OCI-LY1 (cell line): ENCODE results near the gene NLRC3.

ENCODE experiments used
- H2AFZ ChIP-seq: fragments of 200-600 bp; sonication (generic), shearing (Covaris generic); 2 replicates; pipeline ENCODE4 v1.6.0; 2014; ENCODE audit warnings: antibody characterized with exemption, mild to moderate bottlenecking, low read length
- H3F3A ChIP-seq: fragments of 200-600 bp; sonication (generic), shearing (Covaris generic); 2 replicates; pipeline ENCODE4 v1.6.0; 2014; ENCODE audit warnings: mild to moderate bottlenecking, antibody characterized with exemption, low read length, moderate library complexity; ENCODE audit not compliant: insufficient read depth
- H3K27ac ChIP-seq: fragments of 200-600 bp; sonication (generic); 2 replicates; pipeline ENCODE4 v1.5.1; 2014; ENCODE audit warnings: low read length, mixed run types, mild to moderate bottlenecking, low read depth; ENCODE audit not compliant: poor library complexity, severe bottlenecking
- H3K27me3 ChIP-seq: fragments of 200-600 bp; sonication (generic); 2 replicates; pipeline ENCODE4 v1.6.0; 2014; ENCODE audit warnings: antibody characterized with exemption, mild to moderate bottlenecking, low read length, moderate library complexity; ENCODE audit not compliant: insufficient read depth
- H3K36me3 ChIP-seq: fragments of 200-600 bp; sonication (generic); 2 replicates; pipeline ENCODE4 v1.6.1; 2014; ENCODE audit warnings: mild to moderate bottlenecking, antibody characterized with exemption, low read length, moderate library complexity, mixed read lengths; ENCODE audit not compliant: insufficient read depth
- H3K4me1 ChIP-seq: fragments of 200-600 bp; sonication (generic); 2 replicates; pipeline ENCODE4 v1.5.1; 2014; ENCODE audit warnings: mild to moderate bottlenecking, low read length, moderate library complexity; ENCODE audit not compliant: insufficient read depth, severe bottlenecking
- H3K4me2 ChIP-seq: fragments of 200-600 bp; sonication (generic), shearing (Covaris generic); 2 replicates; pipeline ENCODE4 v1.6.1; 2014; ENCODE audit warnings: low read length
- H3K4me3 ChIP-seq: fragments of 200-600 bp; sonication (generic); 2 replicates; pipeline ENCODE4 v1.5.1; 2014; ENCODE audit warnings: low read length, low read depth, mild to moderate bottlenecking, mixed read lengths; ENCODE audit not compliant: poor library complexity, severe bottlenecking
- H3K79me2 ChIP-seq: fragments of 200-600 bp; shearing (Covaris generic); 2 replicates; pipeline ENCODE4 v1.6.1; 2016; ENCODE audit warnings: mixed run types, low read length, mixed read lengths; ENCODE audit not compliant: insufficient read depth
- H3K9ac ChIP-seq: fragments of 200-600 bp; sonication (generic), shearing (Covaris generic); 2 replicates; pipeline ENCODE4 v1.6.1; 2014; ENCODE audit warnings: mild to moderate bottlenecking, low read length, mixed read lengths
- H3K9me2 ChIP-seq: fragments of 200-600 bp; sonication (generic), shearing (Covaris generic); 2 replicates; pipeline ENCODE4 v1.6.1; 2014; ENCODE audit warnings: low read depth, mild to moderate bottlenecking, low read length, mixed read lengths
- H3K9me3 ChIP-seq: fragments of 200-600 bp; shearing (Covaris generic); 2 replicates; pipeline ENCODE4 v1.6.1; 2014; ENCODE audit warnings: low read length, mixed read lengths
- H4K20me1 ChIP-seq: fragments of 200-600 bp; sonication (generic), shearing (Covaris generic); 2 replicates; pipeline ENCODE4 v1.6.0; 2016; ENCODE audit warnings: mild to moderate bottlenecking, low read length; ENCODE audit not compliant: insufficient read depth
- CTCF ChIP-seq: fragments of 200-600 bp; sonication (generic), shearing (Covaris generic); IDR thresholded peaks from 2 replicates; pipeline ENCODE4 v1.5.1; 2017; ENCODE audit warnings: mild to moderate bottlenecking, antibody characterized with exemption, low read length, moderate library complexity, mixed read lengths
- EZH2 ChIP-seq: fragments of 200-600 bp; sonication (generic), shearing (Covaris generic); IDR thresholded peaks from 2 replicates; pipeline ENCODE4 v1.8.0; 2017; ENCODE audit warnings: borderline replicate concordance, mixed run types, mild to moderate bottlenecking, antibody characterized with exemption, low read length, moderate library complexity, mixed read lengths

The NLRC3 gene

GRCh38 chr16:3564130-3564888 is 12.9 kb downstream of the NLRC3 start:
- Histone ChIP-seq H3K4me2 (no peak overlapping the region), H3F3A (no peaks in the 10 kb centered on the region), H3K79me2 (no peaks in the 10 kb centered on the region), H3K9ac (no peak overlapping the region), H3K27ac (no peak overlapping the region), H3K27me3 (no peaks in the 10 kb centered on the region), H3K4me3 (no peak overlapping the region), H2AFZ (no peak overlapping the region), H3K36me3 (peaks cover 17% of the 10 kb centered on the region; the same call in 1 of the 2 replicates), H3K4me1 (no peaks in the 10 kb centered on the region), H4K20me1 (no peaks in the 10 kb centered on the region), H3K9me3 (no peaks in the 10 kb centered on the region), H3K9me2 (no peaks in the 10 kb centered on the region)
- no peak for TF ChIP-seq EZH2
- TF ChIP-seq CTCF = no peak

DNA sequence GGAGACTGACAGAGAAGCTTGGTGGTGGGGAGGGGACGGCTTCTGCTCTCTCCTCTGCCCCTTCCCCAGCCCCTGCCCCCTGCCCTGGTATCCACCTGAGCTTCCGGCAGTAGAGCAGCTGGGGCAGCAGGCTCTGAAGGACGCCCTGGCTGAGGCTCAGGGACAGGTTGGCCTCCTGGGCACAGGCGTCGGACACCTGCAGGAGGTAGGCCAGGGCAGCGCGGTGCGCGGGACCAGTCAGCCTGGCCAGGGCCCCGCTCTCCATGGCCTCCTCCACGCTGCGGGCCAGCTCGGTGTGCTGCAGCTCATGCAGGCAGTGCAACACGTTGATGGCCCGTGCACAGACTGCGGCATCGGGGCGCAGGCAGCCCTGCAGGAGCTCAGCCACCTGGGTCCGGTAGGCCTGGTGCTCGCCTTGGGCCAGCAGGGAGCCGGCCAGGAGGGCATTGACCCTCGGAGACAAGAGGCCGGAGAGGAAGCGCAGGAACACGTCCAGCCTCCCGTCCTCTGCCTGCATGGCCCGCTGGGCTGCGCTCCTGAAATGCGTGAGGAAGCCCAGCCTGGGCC is 14.2 kb downstream of the NLRC3 start:
- H3K9me3 ChIP-seq = no peaks in the 10 kb centered on the region
- peaks cover 17% of the 10 kb centered on the region; the same call in 1 of the 2 replicates for H3K36me3 ChIP-seq
- H3K4me1 ChIP-seq = no peaks in the 10 kb centered on the region
- H2AFZ ChIP-seq = no peak overlapping the region
- H3K4me2 ChIP-seq = no peak overlapping the region
- H3K79me2 ChIP-seq = no peaks in the 10 kb centered on the region
- H3K9ac ChIP-seq = no peak overlapping the region
- H3F3A ChIP-seq = no peaks in the 10 kb centered on the region
- no peak overlapping the region for H3K4me3 ChIP-seq
- H3K27me3 ChIP-seq = no peaks in the 10 kb centered on the region
- H4K20me1 ChIP-seq = no peaks in the 10 kb centered on the region
- H3K9me2 ChIP-seq = no peaks in the 10 kb centered on the region
- no peak overlapping the region for H3K27ac ChIP-seq
- TF ChIP-seq EZH2 = no peak
- no peak for TF ChIP-seq CTCF

DNA sequence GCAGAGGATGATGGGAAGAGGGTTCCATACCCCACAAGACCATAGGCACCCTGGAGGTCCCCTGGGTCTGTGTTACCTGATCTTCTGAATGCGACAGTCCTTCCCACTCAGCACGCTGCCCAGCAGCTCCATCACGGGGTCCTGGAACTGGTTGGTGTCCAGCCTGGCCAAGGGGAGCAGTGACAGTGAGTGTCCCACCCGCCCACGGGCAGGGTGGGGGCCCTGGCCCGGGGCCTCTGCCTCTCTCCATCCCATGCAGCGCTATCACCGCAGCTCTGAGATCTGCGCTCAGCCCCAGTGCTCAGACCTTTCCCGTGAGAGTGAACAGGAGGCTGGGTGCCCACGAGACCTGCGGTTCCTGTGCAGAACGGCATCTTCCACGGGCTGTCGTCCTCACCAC is 15.6 kb downstream of the NLRC3 start:
- H3K27me3 ChIP-seq = no peaks in the 10 kb centered on the region
- peaks cover 26% of the 10 kb centered on the region; the same call in 1 of the 2 replicates for H3K36me3 ChIP-seq
- H3K4me3 ChIP-seq = no peak overlapping the region
- no peaks in the 10 kb centered on the region for H3K79me2 ChIP-seq
- no peaks in the 10 kb centered on the region for H3K9me2 ChIP-seq
- no peak overlapping the region for H3K4me2 ChIP-seq
- no peaks in the 10 kb centered on the region for H3F3A ChIP-seq
- H3K9me3 ChIP-seq = no peaks in the 10 kb centered on the region
- H3K4me1 ChIP-seq = no peaks in the 10 kb centered on the region
- H3K27ac ChIP-seq = no peak overlapping the region
- H4K20me1 ChIP-seq = no peaks in the 10 kb centered on the region
- H3K9ac ChIP-seq = no peak overlapping the region
- TF ChIP-seq EZH2 = no peak
- no peak for TF ChIP-seq CTCF
- H2AFZ ChIP-seq = no peak overlapping the region
